ENCODE measurements around the gene ACVR1C.

The ACVR1C gene

DNA sequence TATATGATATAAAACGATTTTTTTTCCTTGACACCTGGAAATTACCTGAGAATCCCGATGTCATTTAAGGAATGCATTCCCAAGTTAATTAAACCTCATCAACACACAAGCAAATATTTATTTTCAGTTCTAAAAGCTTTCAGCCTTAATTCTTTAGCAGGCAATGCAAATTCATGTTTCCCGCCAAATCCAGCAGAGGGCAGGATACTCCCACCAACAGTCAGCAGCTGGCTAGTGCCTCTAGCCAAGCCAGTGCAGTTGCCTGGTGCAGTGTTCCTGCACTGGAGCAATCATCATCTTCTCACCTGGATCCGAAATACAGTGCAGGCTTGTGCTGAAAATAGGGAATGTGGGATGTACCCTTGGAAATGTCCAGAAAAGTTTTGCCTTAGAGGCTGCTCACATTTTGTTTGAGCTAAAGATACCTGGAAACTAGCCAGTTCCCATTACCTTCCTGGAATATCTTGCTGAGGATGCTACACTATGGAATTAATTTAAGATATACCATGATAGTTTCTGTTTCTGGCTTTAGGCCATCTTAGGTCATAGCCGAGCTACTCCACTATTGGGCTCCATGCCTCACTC is 136.4 kb downstream of the ACVR1C start:
- DNase-seq = peak; percentile 68 to 75 (median 69)

DNA sequence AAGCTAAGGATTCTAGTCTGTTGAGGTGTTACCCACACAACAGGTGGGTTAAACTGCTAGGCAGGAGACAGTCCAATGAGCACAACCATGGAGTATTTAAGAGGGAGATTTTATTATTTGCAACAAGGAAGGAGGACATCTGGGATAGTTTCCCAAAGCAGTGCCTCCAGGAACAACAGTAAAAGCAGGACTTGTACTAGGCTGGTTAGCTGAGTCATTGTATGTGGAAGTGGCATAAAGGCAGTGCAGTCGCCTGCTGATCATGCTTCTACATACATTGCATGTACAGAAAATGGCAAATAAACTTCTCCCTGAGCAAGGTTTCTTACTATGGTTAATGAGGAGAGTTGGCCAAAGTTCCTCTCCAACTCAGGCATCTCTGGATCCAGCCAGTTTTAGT is 138.7 kb downstream of the ACVR1C start:
- peak in 1 of 3 donors; percentile 22 for DNase-seq

DNA sequence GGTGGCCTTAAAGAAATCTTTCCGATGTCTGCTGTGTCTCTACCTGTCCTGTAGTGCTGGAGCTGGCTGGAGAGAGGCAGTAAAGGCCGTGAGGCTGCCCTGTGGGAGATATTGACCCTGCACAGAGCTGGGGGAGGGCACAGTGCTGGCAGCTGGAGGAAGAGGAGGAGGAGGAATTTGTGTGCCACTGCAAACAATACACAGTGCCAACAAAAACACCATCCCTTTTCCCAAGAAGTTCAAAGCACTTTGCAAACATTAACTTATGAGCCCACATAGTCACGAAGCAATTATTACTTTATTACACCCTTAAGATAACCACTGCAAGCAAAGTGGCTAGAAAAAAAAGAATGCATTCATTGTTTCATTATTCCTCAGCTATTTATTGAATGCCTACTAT is 139.8 kb downstream of the ACVR1C start:
- no peak for DNase-seq

DNA sequence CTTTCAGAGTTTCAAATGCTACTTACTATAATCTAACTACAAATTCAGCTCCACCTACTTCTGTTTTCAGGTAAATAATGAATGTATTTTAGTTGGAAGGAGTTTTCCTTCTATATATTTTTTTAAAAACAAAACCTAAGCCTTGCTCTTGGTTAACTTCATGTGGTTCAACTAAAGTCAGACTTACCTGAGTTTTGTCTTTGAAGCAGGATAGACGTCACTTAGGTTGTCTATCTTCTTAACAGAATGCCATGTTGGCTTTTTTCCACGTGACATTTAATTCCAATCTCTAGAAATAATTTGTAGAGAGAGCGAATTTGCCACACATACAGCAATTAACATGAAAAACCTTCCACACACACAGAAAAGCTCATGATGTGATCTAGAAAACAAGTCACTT is 140.9 kb downstream of the ACVR1C start:
- no peak for DNase-seq

DNA sequence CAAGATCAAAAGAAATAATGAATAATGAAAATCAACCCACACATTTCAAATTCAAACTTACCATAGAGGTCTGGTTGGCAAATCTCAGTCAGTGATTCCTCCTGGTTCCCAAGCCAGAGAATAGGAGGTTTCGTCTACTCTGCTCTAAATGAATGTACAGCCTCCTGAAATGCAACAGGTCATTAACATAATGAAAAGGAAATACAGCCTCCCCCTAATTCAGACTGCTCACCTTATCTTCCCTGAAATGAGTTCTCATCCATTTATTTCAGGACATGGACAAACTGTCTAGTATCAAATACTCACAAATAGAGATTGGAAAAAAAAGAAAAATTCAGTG is 141.4 kb downstream of the ACVR1C start:
- no peak for DNase-seq

DNA sequence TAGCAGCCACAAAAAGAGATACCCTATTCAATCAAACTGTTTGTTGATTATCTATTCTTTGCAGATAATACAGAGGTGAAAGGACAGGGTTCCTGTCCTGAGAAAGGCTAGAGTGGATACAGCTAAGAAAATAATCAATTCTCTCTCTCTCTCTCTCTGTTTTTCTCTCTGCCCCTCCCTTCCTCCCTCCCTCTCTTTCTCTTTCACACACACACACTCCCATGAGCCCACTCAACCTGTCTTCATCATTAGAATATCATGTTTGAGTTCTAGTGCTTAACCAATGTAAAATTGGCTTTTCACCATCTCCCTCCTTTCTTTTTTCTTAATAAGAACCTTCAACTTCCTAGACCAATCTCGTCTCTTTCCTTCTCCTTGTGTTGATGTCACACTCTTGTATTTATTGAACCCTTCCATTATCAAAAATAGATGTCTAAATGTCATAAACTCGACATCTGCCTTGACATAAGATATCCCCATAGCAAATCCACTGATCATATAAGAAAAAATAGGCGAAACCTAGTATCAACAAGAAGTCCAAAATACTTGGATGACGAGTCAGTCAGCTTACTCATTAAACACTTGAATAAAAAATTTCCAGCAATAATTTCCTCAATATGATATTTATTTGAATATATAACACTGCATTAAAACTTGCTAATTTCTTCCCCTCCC is 141.9 kb downstream of the ACVR1C start:
- DNase-seq = no peak

DNA sequence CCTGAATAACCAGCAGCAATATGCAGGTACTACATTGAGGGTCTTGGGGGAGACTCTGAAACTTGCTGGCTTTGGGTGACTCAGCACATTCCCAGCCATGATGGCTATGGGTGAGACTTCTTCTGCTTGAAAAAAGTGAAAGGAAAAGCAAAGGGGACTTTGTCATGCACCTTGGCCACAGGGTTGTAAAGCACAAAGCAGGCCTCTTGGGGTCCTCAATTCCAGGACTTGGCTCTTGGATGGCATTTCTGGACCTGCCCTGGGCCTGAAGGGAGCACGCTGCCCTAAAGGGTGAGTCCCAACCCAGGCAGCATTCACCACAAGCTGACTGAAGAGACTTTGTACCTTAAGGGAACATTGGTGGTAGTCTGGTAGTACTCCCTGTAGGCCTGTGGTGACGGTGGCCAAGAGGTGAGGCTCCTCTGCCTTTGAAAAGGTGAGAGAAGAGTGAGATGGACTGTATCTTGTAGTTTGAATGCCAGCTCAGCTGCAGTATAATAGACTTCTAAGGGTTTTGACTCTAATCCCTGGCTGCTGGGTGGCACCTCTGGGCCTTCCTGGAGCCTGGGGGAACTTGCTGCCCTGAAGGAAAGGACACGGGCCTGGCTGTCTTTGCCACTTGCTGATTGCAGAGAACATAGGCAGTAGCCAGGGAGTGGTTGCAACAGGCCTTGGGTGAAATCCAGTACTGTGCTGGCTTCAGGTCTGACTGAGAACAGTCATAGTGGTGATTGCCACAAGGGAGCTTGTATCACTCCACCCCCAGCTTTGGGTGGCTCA is 148.3 kb downstream of the ACVR1C start:
- DNase-seq = peak; percentile 67 to 74 (median 67)

DNA sequence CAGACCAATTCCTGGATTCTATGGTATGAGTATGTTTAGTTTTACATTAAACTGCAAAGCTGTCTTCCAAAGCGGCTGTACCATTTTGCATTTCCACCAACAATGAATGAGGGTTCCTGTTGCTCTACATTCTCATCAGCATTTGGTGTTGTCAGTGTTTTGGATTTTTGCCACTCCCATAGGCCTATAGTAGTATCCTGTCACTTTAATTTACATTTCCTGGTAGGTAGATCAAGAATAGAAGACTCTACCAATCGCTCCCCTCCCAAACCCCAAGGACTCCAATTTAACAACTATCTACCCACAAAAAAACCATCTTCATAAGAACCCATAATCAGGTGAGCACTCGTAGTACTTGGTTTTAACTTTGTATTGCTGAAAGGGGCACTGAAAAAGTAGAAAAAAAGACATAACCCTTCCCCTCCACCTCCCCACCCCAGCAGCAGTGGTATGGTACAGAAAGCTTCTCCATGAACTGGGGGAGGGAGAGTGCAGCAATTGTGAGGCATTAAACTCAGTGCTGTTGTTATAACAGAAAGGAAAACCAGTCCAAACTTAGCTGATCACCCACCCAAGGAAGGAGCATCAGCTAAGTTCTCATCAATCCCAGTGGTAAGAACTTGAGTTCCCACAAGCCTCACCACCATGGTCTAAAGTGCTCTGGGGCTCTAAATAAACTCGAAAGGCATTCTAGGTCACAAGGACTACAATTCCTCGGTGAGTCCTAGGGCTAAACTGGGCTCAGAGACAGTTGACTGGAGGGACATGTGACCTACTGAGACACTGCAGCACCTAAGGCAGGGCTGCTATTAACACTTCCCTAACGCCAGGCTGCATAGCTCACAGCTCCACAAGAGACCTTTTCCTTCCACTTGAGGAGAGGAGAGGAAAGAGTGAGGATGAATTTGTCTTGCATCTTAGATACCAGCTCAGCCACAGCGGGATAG is 149.3 kb downstream of the ACVR1C start:
- peak in 1 of 3 donors; percentile 26 for DNase-seq

DNA sequence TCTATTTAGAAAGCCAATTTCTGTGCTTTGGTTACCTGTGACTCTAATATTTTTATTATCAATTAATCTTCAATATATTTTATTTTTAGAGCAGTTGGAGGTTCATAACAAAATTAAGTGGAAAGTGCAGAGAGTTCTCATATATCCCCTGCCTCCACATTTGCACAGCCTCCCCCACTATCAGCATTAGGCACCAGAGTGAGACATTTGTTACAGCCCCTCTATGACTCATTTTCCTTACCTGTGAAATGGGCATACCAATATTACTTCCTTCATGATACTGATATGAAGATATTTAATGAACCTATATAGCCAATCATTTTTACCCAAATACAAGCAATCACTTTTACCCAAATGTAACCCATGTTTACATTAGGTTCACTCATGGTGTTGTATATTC is 150.7 kb downstream of the ACVR1C start:
- DNase-seq = no peak

DNA sequence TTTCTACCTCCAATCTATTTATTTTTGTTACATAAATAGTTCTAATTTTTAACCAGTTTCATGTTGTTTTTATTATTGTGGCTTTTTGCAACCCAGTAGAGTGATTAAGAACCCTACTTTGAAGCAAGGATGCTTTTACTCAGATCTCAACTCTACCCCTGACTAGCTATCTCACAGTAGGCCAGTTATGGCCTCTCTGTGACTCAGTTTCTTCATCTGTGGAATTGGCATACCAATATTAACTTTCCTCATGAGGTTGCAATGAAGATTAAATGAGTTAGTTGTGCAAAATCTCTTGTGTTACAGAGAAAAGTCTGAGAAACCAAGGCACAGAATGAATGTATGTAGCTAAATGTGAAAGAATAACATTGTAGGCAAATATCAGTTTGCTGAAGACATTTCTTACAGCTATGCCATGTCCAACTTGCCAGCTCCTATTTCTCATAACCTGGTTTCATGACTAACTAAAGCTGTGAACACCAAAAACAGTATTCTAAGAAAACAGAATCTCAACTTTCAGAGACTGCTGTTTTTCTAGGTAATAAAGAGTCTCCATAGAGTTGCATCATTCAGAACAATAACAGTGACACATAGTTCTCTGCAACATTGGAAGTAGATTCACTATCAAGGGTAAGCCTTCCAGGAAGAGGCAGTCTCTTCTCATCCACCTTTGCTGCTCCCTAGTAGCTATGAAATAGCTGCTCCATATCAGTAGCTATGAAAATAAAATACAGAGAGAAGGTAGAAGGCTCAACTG is 151.5 kb downstream of the ACVR1C start:
- no peak for DNase-seq
